ENCODE results near the gene PRR14.
"Not testable (repeated sequence)": the region's sequence is repeated elsewhere in the genome, so short reads cannot be mapped to it uniquely, and the experiment has no call there.

The PRR14 gene

DNA sequence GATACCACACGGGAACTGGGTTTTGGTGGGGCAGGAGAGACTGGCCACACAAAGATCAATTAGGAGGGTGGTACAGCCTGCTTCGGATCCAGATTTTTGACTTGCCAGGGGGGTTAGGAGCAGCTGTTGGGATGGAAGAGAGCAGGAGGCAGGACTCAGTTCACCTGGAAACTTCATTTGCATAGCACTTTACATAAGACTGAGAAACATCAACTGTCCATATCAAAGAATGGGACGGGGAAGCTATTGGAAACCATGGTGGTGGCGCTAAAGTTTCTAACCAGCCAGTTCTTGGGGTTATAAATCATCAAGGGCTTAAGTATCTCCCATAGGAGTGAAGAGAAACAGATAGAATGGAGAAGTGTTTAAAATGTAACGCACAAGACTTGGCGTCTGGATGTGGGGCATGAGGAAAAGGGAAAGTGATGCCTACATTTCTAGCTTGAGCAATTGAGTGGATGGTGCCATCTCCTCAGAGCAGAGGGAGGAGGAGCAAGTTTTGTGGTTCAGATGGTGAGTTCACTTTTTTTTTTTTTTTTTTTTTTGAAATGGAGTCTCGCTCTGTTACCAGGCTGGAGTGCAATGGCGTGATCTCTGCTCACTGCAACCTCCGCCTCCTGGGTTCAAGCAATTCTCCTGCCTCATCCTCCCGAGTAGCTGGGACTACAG lies 41.8 kb downstream of the PRR14 start:
- no peak for DNase-seq (ENCODE audit: low read depth, low spot score)

DNA sequence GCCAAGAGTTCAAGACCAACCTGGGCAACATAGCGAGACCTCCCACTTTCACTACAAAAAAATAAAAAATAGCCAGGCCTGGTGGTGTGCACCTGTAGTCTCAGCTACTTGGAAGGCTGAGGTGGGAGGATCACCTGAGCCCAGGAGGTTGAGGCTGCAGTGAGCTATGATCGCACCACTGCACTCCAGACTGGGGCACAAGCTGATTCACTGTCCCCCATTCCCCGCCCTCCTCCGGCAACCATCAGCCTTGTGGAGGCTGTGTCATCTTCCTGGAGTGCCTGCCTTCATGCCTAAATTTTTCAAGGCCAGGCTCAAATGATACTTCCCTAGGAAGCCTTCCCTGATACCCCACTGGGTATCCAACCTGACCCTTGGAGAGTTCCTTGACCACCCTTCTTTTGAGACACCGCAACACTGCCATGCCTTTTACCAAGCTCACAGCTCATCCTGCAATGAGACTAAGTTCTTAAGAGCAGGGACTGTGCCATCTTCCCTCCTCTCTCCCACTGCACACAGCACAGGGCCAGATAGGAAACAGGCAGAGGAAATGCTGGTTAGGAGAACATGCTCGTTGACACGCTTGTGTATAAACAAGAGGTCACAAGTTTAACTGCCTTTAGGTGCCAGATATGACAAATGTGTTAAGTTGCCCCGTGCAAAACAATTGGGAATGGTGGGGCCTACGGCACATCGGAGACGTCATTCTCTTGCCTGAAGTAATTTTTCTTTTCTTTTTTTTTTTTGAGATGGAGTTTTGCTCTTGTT lies 44.4 kb downstream of the PRR14 start:
- DNase-seq (ENCODE audit: low read depth, low spot score): no peak

DNA sequence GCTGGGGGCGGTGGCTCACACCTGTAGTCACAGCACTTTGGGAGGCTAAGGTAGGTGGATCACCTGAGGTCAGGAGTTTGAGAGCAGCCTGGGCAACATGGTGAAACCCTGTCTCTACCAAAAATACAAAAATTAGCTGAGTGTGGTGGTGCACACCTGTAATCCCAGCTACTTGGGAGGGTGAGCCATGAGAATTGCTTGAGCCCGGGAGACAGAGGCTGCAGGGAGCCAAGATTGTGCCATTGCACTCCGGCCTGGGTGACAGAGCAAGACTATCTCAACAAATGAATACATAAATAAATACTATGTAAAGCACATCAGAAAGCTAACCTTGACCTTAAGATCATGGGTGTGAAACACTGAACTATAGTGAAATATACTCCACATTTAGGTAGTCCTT lies 45.9 kb downstream of the PRR14 start:
- DNase-seq (ENCODE audit: low read depth, low spot score): not testable (repeated sequence)

DNA sequence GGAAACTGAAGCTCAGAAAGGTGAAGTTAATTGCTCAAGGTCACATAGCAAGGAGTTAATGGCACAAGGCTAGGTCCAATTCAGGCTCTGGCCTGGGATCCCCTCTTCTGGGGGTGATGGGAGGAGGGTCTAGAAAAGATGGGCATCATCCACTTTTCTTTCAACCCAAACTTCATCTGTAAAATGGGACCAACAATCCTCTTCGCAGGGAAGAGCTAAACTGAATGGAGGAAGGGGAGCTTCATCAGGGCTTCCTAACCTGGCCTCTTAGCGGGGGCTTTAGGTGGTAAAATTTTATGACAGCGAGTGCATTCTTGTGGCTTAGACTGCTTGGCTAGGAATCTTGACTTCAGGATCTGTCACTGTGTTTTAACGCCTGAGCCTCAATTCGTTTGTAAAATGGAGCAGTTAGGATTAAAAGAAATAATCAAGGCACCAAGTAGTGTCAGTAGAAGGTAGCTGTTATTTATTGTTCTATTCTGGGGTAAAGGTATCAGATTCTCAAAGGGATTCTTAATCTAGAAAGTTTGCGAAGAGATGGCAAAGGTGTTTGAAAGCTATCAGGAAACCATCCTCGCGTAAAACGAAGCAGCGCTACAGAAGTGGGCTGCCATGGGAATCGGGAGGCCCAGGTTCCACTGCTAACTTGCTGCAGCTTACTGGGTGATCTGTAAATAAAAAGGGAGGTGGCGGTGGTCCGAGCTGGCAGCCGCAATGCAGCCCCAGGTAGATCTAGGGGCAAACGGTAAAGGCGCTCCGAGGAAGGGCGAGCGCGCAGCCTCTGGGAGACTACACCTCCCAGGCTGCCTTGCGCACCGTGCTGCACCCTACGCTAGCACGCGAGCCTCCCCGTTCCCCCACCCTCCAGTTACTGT lies 46.7 kb downstream of the PRR14 start:
- DNase-seq (ENCODE audit: low read depth, low spot score): no peak

DNA sequence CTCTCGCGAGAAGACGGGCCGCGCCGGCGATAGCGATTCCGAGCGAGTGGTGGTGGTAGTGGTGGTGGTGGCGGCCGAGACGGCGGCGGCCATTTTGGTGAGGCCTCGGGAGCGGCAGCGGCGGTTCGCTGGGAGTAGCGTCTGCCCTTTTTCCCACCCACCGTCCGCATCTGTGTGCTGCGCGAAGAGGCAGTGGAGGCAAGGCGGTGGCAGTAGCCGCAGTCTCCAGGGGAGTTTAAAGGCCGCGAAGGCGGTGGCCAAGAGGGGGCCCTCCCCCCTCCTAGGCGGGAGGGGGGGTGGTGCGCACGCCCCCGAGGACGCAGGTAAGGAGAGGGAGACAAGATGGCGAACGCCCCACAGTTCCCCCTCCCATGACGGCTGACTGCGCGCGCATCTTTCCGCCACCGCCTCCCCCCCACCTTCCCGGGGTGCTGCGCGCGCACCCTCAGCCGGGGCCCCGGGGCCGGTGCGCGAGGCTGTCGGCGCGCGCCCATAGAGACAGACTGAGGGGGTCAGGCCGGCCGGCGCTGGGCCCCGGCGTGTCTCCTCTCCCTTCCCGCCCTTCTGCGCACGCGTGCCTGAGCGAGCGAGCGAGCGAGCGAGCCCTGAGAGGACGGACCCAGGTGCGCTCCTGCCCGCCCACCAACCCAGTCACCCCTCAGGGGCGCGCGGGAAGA lies 47.5 kb downstream of the PRR14 start:
- DNase-seq (ENCODE audit: low read depth, low spot score): peak; percentile 99

DNA sequence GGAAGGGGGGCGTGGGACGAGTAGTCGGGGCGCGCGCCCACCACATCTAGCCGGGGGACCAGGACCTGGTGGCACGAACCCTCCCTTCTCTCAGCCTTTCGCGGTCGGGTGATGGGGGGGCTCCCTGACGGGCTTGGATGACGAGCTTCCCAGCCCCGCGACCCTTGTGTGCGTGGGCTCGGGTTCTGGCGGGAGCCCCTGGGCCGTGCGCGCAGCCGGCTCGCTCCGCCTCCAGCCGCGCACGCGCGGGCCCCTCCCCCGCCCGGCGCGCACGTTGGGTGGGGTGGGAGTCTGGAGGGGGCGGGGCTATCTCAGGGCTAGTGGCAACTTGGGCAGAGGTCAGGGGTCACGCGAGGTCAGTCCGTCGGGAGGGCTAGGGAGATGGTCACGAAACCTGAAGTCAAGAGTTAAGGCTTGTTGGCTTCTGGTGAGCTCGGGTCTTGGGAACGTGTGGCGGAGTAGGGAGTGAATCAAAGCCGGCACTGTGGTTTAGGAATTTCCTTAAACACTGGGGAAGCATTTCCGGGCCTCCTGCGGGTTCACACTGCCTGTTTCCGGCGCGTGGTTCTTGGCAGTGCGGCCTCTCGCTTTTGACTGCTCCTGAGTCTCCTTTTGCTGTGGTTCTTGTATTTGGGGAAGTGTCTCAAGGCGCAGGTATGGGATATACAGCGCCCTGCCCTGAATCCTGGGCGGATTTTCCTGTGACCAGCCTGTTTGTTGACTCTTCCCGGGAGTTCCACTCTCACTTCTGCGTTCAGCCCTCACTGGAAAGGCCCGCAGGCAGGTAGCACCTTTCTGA lies 48.3 kb downstream of the PRR14 start, which contains the start of gene SRCAP:
TSS of gene SRCAP (plus strand) at position 356 of the 799 bp plus-strand sequence. CDS start 1,654 bp downstream, outside the sequence.
- DNase-seq (ENCODE audit: low read depth, low spot score): peak; percentile 85

DNA sequence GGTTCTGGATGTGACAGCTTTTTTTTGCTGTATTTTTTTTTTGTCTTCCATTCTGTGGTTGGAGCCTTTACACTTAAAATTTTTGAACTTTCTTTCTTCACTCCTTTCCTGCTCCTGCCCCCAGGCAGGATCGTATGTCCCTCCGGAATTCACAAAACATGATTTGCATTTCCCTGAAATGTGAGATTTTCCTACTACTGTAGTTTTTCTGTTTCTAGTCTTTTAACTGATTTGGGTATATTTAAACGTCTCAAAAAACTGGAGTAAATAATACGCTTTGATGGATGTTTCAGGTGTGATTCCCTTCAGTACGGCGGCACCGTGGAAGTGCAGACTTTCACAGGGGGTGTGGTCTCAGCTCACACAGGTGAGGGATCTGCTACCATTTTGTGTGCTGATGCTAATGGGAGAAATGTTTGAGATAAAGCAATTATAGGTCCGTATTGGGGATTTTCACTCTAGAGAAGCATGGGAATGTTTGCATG lies 48.9 kb downstream of the PRR14 start:
- DNase-seq (ENCODE audit: low read depth, low spot score): no peak

DNA sequence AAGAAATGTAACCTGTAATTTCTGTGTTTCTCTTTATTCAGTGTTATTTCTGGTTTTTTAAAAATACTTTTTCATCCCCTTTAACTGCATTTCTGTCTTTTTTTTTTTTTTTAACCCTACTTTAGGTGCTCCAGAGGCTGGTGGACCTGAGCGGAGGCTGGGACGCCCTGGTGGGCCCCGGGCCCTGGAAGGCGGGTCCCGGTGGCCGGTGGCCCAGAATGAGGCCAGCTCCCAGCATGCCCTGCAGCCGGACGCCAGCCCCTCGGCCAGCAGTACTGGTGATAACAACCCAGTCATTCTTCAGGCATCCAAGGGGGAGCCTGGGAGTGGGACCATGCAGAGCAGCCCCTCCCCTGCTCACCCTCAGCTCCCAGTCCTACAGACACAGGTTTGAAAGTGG lies 49.7 kb downstream of the PRR14 start:
- peak; percentile 87 for DNase-seq (ENCODE audit: low read depth, low spot score)

DNA sequence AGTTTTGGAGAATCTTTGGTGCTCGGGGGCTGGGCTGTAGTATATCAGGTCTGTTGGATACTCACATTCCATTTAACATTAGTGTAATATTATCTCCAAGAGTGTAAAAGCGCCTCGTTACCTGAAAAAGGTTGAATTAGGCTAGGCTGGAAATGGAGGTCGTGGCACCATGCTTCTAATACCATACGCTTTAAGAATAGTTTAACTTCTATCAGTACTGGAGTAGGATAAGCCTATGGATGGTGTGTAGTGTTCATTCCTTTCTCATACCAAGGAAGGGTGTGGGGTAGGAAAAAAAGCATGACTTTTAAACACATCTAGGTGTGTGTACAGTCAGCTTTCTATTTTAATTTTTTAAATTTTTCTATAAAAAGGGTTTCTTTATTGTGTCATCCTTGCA lies 50.2 kb downstream of the PRR14 start:
- DNase-seq (ENCODE audit: low read depth, low spot score): no peak

DNA sequence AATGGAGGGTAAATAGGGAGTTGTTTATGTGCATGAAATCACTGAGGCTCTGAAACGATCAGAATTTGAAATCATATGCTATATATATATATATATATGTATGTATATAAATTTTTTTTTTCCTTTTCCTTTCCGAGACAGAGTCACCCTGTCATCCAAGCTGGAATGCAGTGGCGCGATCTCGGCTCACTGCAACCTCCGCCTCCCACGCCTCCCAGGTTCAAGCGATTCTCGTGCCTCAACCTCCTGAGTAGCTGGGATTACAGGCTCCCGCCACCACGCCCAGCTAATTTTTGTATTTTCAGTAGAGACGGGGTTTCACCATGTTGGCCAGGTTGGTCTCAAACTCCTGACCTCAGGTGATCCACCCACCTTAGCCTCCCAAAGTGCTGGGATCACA lies 52.3 kb downstream of the PRR14 start:
- not testable (repeated sequence) for DNase-seq (ENCODE audit: low read depth, low spot score)

DNA sequence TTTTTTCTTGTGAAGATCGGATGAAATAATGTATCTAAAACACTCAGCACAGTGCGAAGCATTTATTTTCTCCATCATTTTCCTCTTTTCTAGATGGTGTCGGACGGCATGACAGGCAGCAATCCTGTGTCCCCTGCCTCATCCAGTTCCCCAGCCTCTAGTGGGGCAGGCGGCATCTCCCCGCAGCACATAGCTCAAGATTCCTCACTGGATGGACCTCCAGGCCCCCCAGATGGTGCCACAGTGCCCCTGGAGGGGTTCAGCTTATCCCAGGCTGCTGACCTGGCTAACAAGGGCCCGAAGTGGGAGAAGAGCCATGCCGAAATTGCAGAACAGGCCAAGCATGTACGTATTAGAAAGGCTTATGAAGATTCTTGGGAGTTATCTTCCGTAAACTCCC lies 53.2 kb downstream of the PRR14 start:
- DNase-seq (ENCODE audit: low read depth, low spot score): no peak

Data from astrocyte of the hippocampus (primary cell).